Measurements from ENCODE around the gene NR1I3.

Gene NR1I3

DNA sequence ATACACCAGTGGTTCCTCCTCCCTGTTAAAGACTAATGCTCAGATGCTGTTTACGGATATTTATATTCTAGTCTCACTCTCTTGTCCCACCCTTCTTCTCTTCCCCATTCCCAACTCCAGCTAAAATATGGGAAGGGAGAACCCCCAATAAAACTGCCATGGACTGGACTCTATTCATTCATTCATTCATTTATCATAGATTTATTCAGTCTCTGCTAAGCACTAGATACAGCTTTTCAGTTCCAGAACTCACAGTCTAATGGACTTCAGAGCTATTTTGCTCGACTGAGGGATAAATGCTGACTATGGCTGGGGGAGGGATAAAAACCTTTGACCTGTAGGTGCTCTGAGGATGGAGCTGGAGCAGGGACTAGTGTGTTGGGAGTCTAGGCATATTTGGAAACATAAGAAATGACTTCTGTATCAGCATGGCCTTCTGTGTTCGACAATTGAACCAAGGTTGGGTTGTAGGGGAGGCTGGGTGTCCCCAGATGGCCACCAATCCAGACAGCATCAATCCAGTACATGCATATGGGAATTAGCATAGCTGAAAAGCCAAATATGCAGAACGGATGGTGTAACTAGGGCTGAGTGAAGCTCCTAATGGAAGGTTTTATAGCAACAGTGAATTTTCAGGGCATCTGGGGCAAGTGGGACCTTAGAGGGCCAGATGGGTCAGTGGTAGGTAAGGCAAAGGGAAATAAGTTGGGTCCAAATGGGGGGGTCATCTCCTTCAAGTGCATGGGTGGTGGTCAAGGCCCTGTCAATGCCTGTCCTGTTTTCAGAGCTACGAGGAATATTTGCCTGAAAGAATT lies 18.7 kb downstream of the NR1I3 start:
- in situ Hi-C loops (cut with MboI; ENCODE audit: low sequenced_read_pairs) = loop anchor here (25.0 kb wide), 1 partner anchor 143 kb away; the partner anchor contains the start of gene CFAP126

- in situ Hi-C loops (cut with MboI; ENCODE audit: low sequenced_read_pairs) = loop anchor here (25.0 kb wide), 1 partner anchor 144 kb away; the partner anchor contains the start of gene CFAP126
Observed at GRCh38 chr1:161218301-161219077, 19.5 kb downstream of the NR1I3 start.

DNA sequence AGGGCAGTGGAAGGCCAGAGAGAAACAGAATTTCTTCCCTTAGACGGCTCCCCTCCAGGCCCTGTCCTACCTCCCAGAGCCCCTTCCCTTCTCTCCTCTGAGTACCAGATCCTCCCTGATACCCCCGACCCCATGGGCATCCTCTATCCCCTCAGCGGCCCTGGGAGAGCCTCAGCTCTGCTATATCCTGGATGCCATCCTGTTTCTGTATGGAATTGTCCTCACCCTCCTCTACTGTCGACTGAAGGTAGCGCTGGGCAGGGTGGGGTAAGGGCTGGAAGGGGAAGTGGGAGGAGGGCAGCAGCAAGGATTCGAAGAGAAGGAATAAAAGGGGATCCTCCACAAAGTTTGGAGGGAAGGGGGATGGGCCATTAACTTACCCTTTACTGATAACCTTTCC lies 20.2 kb downstream of the NR1I3 start:
- in situ Hi-C loops (cut with MboI; ENCODE audit: low sequenced_read_pairs) = loop anchor here (25.0 kb wide), 1 partner anchor 144 kb away; the partner anchor contains the start of gene CFAP126

DNA sequence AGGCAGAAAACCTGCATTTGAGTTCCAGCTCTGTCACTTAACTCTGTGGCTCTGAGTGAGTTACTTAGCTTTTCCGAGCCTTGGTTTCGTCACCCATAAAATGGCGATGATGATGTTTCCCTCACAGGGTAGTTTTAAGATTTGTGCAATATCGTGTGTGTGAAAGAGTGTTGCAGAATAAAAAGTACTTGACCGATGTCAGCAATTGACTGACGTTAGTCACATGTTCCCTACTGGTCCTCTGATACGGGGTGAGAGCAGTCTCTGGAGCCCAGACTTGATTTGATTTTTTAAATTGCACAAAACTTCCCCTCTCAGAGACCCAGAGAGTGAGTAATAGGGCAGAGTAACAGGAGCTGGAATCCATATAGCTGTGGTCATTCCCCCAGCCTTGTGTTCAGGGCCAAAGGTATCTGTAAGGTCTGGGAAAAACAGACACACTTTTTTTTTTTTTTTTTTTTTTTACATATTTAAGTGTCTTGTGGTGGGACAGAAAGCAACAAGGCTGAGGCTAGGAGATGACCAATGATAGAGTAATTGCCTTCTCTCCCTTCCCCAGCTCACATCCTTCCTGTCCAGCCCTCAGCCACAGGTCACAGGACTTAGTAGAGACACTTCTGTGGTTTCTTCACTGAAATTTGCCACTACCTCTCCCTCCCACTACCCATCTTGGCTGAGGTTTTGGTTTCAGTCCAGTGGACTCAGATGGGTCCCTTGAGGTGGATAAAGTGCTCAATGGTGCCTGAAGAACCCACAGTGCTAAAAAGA lies 20.9 kb downstream of the NR1I3 start:
- in situ Hi-C loops (cut with MboI; ENCODE audit: low sequenced_read_pairs) = loop anchor here (25.0 kb wide), 1 partner anchor 145 kb away; the partner anchor contains the start of gene CFAP126

DNA sequence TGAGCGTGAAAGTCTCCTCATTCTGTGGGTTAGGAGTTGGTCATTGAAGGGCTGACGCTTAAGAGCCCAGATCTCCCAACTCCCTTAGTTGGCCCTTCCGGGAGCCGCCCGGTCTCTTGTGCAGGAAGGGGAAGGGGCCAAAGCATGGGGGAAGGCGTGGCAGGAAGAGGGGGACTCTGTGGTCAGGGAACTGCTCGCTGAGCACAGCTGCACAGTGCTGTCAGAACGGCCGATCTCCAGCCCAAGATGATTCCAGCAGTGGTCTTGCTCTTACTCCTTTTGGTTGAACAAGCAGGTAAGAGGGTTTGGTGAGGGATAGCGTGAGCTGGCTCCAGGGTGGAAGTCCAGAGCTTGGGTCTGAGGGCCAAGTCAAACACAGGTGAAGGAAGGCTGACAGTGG lies 22.9 kb downstream of the NR1I3 start, which contains the start of gene FCER1G:
TSS of gene FCER1G (plus strand) at position 220 of the 400 bp plus-strand sequence. CDS start at position 247, 27 bp downstream.
- in situ Hi-C loops (cut with MboI; ENCODE audit: low sequenced_read_pairs) = loop anchor here (25.0 kb wide), 1 partner anchor 147 kb away; the partner anchor contains the start of gene CFAP126

- in situ Hi-C loops (cut with MboI; ENCODE audit: low sequenced_read_pairs) = loop anchor here (25.0 kb wide), 1 partner anchor 148 kb away; the partner anchor contains the start of gene CFAP126
Observed at GRCh38 chr1:161214369-161214768, 23.6 kb downstream of the NR1I3 start.

DNA sequence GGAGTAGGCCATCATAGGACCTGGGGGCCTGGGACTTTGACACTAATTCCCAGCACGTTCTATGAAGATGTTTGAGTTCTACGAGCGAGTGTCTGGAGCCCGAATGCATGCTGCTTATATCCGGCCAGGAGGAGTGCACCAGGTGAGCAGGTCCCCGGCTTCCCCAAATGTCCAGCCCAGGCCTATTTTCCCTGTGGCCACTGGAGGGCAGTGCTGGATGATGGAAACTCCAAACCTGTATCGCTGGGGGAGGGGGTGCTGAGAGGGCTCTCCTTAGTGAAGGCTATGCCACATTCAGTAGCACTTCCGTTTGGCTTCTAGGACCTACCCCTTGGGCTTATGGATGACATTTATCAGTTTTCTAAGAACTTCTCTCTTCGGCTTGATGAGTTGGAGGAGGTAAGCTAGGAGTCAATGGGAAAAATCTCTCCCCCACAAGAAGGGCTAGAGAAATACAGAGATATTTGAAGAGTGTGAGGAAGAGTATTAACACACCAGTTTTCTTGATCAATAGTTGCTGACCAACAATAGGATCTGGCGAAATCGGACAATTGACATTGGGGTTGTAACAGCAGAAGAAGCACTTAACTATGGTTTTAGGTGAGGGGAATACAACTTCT lies 28.1 kb downstream of the NR1I3 start:
- in situ Hi-C loops (cut with MboI; ENCODE audit: low sequenced_read_pairs) = loop anchor here (25.0 kb wide), 1 partner anchor 152 kb away; the partner anchor contains the start of gene CFAP126

DNA sequence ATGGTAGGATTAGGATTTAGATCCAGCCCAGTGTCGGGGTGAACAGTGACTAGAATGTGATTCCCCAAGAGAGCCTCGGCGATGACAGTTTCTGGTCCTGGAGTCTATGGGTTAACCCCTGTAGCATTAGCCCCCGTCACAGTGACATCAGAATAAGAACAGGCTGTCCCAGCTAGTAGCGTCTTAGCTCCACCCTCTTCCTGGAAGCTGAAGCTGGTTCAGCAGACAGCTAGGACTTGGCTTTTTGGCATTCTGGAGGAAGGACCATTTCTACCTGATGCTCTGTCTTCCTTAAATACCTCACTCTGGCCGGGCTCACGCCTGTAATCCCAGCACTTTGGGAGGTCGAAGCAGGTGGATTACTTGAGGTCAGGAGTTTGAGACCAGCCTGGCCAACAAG lies 30.8 kb downstream of the NR1I3 start:
- in situ Hi-C loops (cut with MboI; ENCODE audit: low sequenced_read_pairs) = loop anchor here (25.0 kb wide), 1 partner anchor 155 kb away; the partner anchor contains the start of gene CFAP126

- in situ Hi-C loops (cut with MboI; ENCODE audit: low sequenced_read_pairs) = loop anchor here (25.0 kb wide), 1 partner anchor 156 kb away; the partner anchor contains the start of gene CFAP126
Observed at GRCh38 chr1:161206411-161207140, 31.4 kb downstream of the NR1I3 start.

DNA sequence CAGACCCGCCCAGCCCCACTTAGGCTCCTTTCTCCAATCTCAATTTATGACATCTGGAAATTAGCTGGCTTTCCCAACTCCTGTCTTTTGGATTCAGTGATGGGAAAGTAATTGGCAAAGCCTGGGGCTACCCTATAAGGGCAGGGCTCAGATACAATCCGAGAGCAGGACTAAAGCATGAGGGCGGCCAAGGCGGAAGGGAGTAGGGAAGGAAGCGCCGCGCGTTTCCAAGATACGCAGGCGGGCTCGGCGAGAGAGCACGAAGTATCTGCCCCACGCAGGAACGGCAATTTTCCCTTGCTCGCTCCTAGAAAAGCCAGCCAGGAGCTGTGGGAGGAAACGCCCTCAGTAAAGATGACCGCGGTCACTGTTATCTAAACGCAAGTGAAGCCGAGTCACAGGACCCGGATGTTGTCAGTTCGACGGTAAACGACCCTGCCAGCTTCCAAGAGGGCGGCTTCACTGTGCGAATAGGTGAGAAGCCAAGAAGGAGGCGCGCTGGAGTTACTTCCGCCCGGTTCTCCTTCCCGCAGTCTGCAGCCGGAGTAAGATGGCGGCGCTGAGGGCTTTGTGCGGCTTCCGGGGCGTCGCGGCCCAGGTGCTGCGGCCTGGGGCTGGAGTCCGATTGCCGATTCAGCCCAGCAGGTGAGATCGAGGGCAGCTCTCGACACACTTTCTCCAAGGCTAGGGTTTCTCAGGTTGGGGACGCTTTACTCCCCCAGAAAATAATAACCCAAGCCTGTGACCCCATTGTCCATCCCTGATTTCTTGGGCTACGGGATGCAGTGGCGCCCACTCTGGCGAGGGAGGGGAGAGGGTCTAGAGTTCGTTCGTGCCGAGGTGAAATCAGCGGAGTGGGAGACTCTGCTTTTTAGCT lies 35.9 kb downstream of the NR1I3 start, which contains the start of gene NDUFS2:
TSS of gene NDUFS2 (plus strand) at position 532 of the 877 bp plus-strand sequence. CDS start at position 551, 19 bp downstream.
- in situ Hi-C loops (cut with MboI; ENCODE audit: low sequenced_read_pairs) = loop anchor here (25.0 kb wide), 1 partner anchor 160 kb away; the partner anchor contains the start of gene CFAP126

DNA sequence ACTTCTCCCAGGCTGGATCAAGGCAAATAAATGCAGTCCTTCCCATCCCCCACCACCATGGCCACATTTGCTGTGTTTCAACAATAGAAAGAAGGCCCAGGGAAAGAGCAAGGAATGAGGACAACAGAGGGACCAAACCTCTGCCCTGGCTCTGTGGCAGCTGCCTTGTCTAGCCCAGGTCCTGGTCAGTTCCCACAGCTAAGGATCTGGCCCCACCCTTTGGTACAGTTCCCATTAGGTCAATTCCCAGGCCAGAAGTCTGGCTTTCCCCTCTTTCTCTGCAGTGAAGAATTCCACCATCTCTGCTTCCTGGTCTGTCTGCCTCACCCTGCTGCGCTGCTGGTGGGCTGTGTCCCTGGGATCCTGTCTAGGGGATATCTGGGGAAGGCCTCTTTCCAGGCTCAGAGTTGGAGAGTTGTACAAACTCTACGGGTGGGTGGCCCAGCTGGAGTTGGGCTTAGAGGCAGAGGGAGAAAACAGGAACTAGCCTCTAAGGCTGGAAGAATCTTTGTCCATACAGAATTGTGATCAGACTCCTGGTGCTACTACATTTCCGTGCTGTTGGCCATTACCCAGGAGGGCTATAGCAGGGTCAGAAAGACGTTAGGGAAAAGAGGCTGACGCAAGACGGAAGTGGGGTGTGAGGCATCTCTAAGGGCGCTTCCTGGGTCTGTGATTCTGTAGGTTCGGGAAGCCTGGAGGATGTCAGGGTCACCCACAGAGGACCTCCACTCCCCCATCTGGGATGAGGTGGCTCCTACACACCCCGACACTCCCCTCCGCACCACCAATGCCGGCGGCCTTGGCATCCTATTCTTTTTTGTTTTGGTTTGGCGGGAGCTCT lies 36.8 kb downstream of the NR1I3 start:
- in situ Hi-C loops (cut with MboI; ENCODE audit: low sequenced_read_pairs) = loop anchor here (25.0 kb wide), 1 partner anchor 161 kb away; the partner anchor contains the start of gene CFAP126

DNA sequence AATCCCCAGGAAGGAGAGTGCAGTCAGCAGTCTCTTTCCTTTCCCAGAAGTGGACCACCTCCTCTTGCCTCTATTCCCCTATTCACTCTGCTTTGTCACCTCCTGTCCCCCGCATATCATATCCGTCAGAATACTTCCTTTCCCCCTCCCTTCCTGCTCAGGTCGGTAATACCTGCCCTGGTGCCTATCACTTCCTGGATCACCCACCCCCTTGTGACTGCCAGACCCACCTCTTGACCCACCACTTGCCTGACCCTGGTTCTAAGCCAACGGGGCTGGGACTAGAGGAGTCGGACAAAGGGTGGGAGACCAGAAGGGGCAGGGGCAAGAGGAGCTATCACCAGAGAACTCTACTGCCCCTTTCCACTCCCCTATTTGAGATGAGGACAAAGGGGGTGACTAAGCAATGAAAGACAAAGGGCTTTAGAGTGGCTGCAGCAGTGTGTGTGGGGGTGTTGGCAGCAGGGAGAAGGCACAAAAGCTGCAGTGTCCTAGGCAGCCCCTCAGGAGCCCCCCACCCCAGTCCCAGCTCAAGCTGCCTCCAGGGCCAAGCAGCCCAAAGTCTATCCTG lies 37.5 kb downstream of the NR1I3 start:
- in situ Hi-C loops (cut with MboI; ENCODE audit: low sequenced_read_pairs) = loop anchor here (25.0 kb wide), 1 partner anchor 162 kb away; the partner anchor contains the start of gene CFAP126

DNA sequence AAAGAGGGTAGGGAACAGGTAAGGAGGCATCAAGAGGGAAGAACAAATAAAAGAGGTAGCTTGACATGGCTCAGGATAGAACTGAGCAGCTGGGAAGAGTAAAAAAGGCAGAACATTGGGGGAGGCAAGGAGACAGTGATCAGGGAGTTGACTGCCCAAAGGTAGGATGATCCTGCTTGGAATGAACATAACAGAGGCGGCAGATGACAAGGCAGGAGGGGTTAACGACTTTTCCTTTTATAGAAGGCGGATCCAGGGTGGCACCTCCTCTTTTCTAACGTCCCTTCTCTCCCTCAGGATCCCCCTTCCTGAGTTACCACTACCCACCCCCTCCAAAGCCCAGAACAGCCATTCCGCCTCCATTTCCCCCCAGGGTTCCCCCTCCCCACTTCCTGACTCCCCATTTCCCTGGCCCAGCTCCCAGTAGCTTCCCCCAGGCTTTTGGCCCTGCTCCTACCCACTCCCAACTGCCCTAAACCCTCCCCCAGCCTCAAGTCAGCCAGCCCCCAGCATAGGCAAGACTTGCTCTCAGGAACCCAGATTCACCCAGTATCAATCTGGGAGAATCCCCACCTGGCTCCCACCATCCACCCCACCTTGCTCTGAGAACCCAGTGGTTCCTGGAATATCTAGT lies 38.4 kb downstream of the NR1I3 start:
- in situ Hi-C loops (cut with MboI; ENCODE audit: low sequenced_read_pairs) = loop anchor here (25.0 kb wide), 1 partner anchor 163 kb away; the partner anchor contains the start of gene CFAP126

- in situ Hi-C loops (cut with MboI; ENCODE audit: low sequenced_read_pairs) = no loop called here
Observed at GRCh38 chr1:161198897-161199431, 39.0 kb downstream of the NR1I3 start, which contains the start of gene ADAMTS4. Gene ADAMTS4 (minus strand): TSS chr1:161199054. CDS start chr1:161198627, 427 bp downstream.

DNA sequence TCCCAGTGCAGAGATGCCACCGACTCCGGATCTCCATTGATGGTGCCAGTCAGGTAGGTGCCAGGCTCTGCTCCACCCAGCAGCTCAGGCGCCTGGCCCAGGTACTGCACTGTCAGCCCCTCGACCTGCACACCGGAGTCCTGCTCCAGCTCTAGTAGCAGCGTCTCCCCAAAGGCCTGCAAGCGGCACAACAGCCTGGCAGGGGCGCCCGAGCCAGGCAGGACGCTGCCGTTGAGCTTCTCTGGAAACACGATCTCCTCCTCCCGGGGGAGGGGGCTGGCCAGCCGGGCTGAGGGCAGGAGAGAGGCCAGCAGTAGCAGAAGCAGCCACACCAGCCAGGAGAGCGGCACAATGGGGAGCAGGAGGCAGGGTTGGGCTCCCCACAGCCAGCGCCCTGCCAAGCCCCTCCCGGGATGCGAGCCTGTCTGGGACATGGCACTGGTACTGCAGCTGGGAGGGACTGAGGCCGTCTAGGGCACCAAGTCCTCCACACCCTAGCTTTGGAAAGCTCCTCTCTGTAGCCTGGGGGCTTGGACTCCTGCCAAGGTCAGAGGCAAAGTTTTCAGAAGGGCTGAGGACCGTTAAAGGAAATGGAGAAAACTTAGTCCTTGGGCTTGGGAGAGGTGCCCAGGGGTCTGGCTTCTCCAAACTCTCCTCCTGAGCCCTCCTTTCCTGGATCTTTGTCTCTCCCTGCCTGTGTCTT lies 39.7 kb downstream of the NR1I3 start:
- in situ Hi-C loops (cut with MboI; ENCODE audit: low sequenced_read_pairs) = no loop called here

Data from HL-60/S4 treated with phorbol 12-myristate 13-acetate at 8.2 ng/mL for 4 days and 3 days (cell line).